IPS-15b (cell line): ENCODE data around the gene DEPDC1.

Experiments
- H3K27me3 ChIP-seq: one replicate; pipeline ENCODE4 v1.6.1; 2013; ENCODE audit warnings: low read length; ENCODE audit not compliant: control insufficient read depth, insufficient read depth
- H3K36me3 ChIP-seq: one replicate; pipeline ENCODE4 v1.6.1; 2013; ENCODE audit warnings: low read length; ENCODE audit not compliant: control insufficient read depth, insufficient read depth
- H3K4me1 ChIP-seq: one replicate; pipeline ENCODE4 v1.6.1; 2013; ENCODE audit warnings: mild to moderate bottlenecking, low read length; ENCODE audit not compliant: control insufficient read depth, insufficient read depth
- H3K4me3 ChIP-seq: one replicate; pipeline ENCODE4 v1.5.1; 2013; ENCODE audit warnings: low read depth, low read length
- H3K9ac ChIP-seq: one replicate; pipeline ENCODE4 v1.6.1; 2013; ENCODE audit warnings: low read depth, mild to moderate bottlenecking, low read length
- H3K9me3 ChIP-seq: one replicate; pipeline ENCODE4 v1.6.1; 2013; ENCODE audit warnings: mild to moderate bottlenecking, low read length; ENCODE audit not compliant: control insufficient read depth, insufficient read depth

The DEPDC1 gene

GRCh38 chr1:68442822-68443556 is 53.9 kb downstream of the DEPDC1 start:
- no peaks in the 10 kb centered on the region for H3K9me3 ChIP-seq
- H3K27me3 ChIP-seq: no peaks in the 10 kb centered on the region
- no peak overlapping the region for H3K9ac ChIP-seq
- H3K36me3 ChIP-seq: no peaks in the 10 kb centered on the region
- H3K4me3 ChIP-seq: no peak overlapping the region
- H3K4me1 ChIP-seq: peaks cover 1% of the 10 kb centered on the region

GRCh38 chr1:68442006-68442405 is 54.9 kb downstream of the DEPDC1 start:
- Histone ChIP-seq H3K9me3 (no peaks in the 10 kb centered on the region), H3K4me1 (peaks cover 3% of the 10 kb centered on the region), H3K36me3 (no peaks in the 10 kb centered on the region)

GRCh38 chr1:68438310-68438709 is 58.6 kb downstream of the DEPDC1 start:
- Histone ChIP-seq H3K4me1 (peaks cover 3% of the 10 kb centered on the region), H3K9ac (no peak overlapping the region), H3K27me3 (no peaks in the 10 kb centered on the region), H3K4me3 (no peak overlapping the region), H3K9me3 (no peaks in the 10 kb centered on the region), H3K36me3 (no peaks in the 10 kb centered on the region)

More at GRCh38 chr1:68442006-68442405, 54.9 kb downstream of the DEPDC1 start:
- H3K27me3 ChIP-seq: no peaks in the 10 kb centered on the region
- no peak overlapping the region for H3K9ac ChIP-seq
- no peak overlapping the region for H3K4me3 ChIP-seq

- no peak overlapping the region for H3K9ac ChIP-seq
- H3K9me3 ChIP-seq: no peaks in the 10 kb centered on the region
These were observed 63.5 kb downstream of the DEPDC1 start for GRCh38 chr1:68433395-68433794.

GRCh38 chr1:68431076-68431475 is 65.8 kb downstream of the DEPDC1 start:
- no peak overlapping the region for H3K9ac ChIP-seq
- H3K9me3 ChIP-seq: no peaks in the 10 kb centered on the region
- no peaks in the 10 kb centered on the region for H3K27me3 ChIP-seq
- H3K36me3 ChIP-seq: no peaks in the 10 kb centered on the region
- H3K4me1 ChIP-seq: no peaks in the 10 kb centered on the region
- no peak overlapping the region for H3K4me3 ChIP-seq

More at GRCh38 chr1:68433395-68433794, 63.5 kb downstream of the DEPDC1 start:
- no peaks in the 10 kb centered on the region for H3K27me3 ChIP-seq
- H3K4me3 ChIP-seq: no peak overlapping the region
- no peaks in the 10 kb centered on the region for H3K36me3 ChIP-seq
- H3K4me1 ChIP-seq: peaks cover 3% of the 10 kb centered on the region

- Histone ChIP-seq H3K9ac (no peak overlapping the region), H3K9me3 (no peaks in the 10 kb centered on the region), H3K4me3 (no peak overlapping the region), H3K36me3 (no peaks in the 10 kb centered on the region), H3K4me1 (no peaks in the 10 kb centered on the region), H3K27me3 (no peaks in the 10 kb centered on the region)
These were observed 67.6 kb downstream of the DEPDC1 start for GRCh38 chr1:68429233-68429808.

- H3K9me3 ChIP-seq: no peaks in the 10 kb centered on the region
- H3K36me3 ChIP-seq: no peaks in the 10 kb centered on the region
- no peaks in the 10 kb centered on the region for H3K27me3 ChIP-seq
- H3K4me3 ChIP-seq: no peak overlapping the region
- no peak overlapping the region for H3K9ac ChIP-seq
- no peaks in the 10 kb centered on the region for H3K4me1 ChIP-seq
These were observed 70.3 kb downstream of the DEPDC1 start for GRCh38 chr1:68426594-68426993.
